ENCODE measurements around the gene MED29.

Gene MED29

DNA sequence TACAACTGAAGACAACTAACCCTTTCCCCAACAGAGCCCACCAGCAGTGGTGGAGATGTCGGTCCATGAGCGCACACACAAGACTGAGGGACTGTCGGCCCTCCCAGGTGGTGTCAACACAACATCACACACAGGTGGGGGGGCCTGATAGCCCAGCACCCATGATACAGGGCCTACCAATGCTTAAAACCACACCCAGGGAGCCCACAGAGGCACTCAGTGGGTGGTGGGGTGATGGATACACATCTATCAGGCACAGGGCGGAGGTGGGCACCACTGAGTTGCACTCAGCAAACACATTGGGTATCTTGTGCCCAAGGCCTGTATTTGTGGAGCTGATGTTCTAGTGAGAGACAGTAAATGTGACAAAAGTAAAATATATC lies 8.5 kb downstream of the MED29 start:
- no peak for DNase-seq

DNA sequence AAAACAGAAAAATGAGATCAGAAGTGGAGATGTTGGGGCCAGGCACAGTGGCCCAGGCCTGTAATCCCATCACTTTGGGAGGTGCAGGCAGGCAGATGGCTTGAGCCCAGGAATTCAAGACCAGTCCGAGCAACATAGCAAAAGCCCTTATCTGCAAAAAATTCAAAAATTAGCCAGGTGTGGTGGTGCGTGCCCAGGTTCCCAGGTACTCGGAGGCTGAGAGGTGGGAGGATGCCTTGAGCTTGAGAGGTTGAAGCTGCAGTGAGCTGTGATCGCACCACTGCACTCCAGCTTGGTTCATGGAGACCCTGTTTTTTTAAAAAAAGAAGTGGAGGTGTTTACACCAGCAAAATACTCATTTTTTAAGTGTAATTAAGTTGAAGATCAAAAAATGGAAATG lies 8.9 kb downstream of the MED29 start:
- DNase-seq = no peak

DNA sequence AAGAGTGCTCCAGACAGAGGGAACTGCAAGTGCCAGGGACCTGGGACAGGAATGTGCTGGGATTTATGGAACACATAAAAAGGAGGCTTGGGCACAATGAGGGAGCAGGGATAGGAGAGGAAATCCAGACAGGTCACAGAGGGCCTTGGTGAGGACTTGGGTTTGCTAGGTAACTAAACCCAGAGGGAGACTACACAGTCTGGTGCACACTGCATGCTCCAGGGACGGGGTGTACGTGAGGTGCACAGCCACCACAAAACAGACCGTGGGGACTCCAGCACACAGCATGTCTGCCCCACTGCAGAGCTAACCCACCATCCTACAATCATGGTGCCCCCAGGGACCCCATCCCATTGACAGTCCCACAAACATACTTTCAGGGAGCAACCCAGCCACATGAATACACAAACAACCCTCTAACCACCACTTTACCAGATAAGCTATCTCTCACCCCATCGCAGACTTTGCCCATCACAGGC lies 9.9 kb downstream of the MED29 start:
- no peak for DNase-seq

DNA sequence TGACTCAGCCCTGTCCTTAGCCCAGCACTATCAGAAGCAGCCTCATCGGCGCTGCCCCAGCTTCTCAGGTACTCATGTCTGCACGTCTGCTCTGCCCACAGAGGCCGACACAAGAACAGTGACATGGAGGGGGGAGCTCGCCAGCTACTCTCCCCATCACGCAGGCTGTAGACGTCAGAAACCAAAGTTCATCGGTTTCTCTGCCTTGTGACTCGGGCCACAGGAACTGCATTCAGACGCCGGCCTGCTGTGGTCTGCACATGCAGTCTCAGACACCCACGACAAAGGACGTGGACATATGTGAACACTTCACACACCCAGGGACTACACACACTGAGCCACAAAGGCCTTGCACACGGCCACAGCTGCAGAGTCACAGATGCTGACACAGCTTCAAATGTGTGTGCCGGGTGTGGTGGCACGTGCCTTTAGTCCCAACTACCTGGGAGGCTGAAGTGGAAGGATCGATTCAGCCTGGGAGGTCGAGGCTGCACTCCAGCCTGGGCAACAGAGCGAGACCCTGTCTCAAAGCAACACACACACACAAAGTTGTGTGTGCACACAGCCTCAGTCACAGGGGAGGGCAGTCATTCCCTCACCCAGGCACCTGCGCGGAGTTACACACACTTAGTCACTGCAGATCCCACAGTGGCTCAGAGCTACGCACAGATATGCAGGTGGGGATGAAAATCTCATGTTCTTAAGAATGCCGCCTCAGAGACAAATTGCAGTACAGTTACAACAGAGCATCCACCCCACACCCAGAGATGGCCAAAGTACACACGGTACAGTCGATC lies 10.6 kb downstream of the MED29 start:
- peak; percentile 90 for DNase-seq

DNA sequence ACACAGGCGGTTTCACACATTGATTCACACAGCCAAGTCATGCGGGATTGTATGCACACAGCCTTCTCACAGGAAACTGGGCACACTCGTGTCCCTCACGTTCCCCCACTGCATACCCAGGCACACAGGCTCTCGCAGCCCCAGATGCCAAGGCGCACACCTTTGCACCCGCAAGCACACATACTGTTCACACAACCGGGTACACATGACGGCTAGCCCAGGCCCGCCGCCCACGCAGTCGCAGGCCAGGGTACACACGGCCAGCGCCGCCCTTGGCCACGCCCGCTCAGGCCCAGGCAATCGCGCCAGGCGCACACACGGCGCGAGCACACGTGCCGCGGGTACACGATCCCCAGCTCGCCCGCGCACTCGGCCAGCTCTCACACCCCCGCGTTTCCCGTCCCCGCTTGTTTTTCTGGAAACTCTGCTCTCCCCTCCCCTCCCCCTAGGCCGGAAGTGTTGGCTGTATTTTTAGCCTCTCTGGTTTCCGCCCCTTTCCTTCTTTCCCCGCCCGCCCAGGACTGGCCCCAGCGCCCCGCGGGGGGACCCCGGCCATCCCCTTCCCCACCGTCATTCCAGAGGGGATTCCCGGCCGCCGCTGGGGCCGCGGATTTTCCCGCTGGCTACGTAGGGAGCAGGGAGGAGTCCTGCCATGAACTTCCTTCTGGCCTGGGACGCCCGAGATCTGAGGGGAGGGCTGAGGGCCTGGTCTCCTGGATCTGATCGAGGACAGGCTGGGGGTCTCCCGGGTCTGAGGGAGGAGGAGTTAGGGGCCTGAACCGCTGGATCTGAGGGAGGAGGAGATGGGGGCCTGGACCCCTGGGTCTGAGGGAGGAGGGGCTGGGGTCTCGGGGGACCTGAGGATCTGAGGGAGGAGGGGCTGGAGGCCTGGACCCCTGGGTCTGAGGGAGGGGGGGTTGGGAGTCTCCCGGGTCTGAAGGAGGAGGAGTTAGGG lies 11.4 kb downstream of the MED29 start:
- DNase-seq = peak; percentile 87

DNA sequence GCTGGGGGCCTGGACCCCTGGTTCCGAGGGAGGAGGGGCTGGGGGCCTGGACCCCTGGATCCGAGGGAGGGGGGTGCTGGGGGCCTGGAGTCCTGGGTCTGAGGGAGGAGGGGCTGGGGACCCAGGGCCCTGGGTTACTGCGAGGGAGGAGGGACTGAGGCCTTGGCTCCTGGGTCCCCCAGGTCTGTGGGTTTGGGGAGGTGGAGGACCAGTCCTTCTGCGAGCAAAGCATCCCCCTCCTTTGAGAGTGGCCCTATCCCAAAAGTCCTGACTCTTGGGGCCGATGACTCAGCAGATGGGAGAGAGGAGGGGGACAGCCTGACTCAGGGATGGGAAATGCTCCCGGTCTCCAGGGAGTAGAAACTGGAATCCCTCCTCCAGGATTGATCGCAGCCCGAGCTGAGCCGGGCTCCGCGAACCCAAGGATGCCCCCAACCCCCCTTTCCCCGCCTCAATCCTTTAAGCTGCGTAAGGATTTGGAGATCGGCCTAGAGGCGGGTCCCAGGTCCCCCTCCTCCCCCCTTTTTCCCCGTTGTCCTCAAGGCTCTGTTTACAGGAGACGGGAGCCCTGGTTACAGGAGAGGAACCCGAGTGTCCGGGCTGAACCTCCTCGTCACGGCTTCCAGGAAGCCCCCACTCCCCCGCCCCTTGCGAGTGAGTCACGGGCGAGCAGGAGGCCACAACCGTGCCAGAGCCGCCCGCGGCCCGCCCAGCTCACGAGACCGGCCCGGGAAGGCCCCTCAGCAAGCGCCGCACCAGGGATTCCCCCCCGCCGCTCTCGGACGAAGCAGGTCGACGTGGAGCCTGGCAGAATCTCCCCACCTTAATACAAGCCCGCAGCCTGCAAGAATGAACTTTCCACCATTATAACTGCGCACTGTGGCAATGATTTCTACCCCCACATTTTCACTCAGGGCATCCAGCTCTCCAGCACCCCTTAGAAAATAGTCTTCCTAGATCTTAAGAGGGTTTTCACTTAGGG lies 12.4 kb downstream of the MED29 start:
- DNase-seq = peak; percentile 95

DNA sequence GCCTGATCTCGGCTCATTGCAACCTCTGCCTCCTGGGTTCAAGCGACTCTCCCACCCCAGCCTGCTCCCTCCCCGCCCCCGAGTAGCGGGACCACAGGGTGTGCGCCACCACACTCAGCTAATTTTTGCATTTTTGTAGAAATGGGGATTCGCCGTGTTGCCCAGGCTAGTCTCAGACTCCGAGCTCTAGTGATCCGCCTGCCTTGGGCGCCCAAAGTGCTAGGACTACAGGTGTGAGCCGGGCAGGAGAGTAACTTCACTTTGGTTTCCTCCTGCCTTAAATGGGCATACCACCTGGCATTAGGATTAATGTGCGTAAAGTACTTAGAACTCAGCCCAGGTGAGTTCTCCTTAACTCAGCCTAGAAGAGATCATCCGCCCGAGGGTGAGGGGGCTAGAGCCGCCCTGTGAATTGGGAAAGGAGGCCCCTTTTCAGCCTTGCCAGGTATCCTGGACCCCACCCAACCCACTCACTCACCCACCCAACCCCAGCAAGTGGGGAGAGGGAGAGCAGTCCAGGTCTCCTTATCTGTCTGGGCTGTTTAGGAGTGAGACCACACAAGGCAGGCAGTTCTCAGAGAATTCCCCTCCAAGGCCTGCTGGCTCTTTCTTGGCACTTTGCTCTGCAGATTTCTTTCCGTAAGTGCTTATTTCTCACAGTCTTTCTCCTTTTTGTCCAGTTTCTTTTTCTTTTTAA lies 14.2 kb downstream of the MED29 start:
- peak; percentile 40 for DNase-seq

DNA sequence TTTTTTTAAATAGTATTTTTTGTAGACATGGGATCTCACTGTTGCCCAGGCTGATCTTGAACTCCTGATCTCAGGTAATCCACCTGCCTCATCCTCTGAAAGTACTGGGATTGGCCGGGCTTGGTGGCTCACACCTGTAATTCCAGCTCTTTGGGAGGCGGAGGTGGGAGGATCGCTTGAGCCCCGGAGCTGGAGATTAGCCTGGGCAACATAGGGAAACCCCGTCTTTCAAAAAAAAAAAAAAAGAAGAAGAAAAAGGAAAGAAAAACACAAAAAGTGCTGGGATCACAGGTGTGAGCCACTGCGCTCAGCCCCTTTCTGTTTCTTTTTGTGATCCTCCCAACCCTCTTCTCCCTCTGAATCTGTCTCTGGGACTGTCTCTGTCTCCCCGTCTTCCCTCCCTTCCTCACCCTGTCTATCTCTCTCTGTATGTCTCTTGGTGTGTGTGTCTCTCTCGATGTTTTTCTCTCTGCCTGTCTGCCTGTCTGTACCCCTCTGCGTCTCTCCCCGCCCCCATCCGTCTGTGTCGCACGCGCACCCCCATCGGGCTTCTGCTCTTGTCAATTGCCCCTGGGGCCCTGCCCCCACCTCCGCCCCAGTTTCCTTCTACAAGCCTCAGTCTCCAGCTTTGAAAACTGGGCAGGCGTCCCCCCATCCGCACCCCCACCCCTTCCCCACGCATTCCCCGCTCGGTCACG lies 14.9 kb downstream of the MED29 start:
- DNase-seq = peak; percentile 98

DNA sequence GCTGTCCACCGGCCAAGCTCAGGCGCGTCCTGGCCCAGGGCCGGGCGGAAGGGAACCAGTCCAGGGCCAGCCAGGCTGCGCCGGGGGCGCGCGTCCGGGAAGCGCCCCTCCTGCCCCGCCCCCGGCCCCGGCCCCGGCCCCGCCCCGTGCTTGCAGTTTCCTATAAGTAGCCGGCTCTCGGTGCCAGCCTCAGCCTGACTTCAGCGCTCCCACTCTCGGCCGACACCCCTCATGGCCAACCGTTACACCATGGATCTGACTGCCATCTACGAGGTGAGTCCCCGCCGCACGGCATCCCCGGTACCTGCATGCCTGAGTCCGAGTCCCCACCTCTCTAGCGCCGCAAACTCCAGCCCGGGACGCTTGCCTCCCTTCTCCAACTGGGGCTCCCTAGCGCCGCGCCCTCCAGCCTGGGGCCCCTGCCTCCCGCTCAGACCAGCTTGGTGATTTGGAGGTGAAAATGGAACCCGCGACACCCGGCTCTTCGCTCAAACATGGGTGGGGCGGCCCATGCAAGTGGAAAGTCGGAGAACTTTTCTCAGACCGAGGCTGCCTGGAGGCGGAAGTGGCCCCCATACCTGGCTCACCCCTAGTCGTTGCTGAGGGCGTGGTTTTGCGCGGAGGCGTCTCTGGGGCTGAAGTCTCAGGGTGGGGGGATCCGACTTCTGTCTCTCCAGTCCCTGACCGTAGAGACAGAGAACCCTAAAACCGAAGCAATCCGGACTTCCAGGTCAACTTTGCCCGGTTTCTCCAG lies 15.7 kb downstream of the MED29 start, which contains the start of gene ZFP36:
TSS of gene ZFP36 (plus strand) at position 192 of the 754 bp plus-strand sequence. CDS start at position 250, 58 bp downstream.
- peak; percentile 95 for DNase-seq

DNA sequence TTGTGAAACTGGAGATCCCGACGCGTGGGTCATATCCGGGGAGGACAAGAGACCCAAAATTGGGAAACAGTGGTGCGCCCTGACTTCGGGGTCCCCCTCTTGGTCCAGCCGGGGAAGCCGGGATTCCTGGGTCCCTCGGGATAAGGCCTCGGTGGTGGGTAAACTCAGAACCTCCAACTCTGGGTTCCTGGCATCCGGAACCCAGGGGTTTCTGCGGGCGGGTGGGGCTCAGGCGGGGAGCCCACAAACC lies 16.2 kb downstream of the MED29 start:
- no peak for DNase-seq

DNA sequence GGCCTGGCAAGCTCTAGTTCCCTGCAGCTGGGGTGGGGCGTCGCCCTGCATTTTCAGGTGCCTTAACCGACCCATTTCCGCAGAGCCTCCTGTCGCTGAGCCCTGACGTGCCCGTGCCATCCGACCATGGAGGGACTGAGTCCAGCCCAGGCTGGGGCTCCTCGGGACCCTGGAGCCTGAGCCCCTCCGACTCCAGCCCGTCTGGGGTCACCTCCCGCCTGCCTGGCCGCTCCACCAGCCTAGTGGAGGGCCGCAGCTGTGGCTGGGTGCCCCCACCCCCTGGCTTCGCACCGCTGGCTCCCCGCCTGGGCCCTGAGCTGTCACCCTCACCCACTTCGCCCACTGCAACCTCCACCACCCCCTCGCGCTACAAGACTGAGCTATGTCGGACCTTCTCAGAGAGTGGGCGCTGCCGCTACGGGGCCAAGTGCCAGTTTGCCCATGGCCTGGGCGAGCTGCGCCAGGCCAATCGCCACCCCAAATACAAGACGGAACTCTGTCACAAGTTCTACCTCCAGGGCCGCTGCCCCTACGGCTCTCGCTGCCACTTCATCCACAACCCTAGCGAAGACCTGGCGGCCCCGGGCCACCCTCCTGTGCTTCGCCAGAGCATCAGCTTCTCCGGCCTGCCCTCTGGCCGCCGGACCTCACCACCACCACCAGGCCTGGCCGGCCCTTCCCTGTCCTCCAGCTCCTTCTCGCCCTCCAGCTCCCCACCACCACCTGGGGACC lies 16.6 kb downstream of the MED29 start:
- DNase-seq = peak; percentile 80

DNA sequence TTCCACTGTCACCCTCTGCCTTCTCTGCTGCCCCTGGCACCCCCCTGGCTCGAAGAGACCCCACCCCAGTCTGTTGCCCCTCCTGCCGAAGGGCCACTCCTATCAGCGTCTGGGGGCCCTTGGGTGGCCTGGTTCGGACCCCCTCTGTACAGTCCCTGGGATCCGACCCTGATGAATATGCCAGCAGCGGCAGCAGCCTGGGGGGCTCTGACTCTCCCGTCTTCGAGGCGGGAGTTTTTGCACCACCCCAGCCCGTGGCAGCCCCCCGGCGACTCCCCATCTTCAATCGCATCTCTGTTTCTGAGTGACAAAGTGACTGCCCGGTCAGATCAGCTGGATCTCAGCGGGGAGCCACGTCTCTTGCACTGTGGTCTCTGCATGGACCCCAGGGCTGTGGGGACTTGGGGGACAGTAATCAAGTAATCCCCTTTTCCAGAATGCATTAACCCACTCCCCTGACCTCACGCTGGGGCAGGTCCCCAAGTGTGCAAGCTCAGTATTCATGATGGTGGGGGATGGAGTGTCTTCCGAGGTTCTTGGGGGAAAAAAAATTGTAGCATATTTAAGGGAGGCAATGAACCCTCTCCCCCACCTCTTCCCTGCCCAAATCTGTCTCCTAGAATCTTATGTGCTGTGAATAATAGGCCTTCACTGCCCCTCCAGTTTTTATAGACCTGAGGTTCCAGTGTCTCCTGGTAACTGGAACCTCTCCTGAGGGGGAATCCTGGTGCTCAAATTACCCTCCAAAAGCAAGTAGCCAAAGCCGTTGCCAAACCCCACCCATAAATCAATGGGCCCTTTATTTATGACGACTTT lies 17.4 kb downstream of the MED29 start:
- peak; percentile 35 for DNase-seq

DNA sequence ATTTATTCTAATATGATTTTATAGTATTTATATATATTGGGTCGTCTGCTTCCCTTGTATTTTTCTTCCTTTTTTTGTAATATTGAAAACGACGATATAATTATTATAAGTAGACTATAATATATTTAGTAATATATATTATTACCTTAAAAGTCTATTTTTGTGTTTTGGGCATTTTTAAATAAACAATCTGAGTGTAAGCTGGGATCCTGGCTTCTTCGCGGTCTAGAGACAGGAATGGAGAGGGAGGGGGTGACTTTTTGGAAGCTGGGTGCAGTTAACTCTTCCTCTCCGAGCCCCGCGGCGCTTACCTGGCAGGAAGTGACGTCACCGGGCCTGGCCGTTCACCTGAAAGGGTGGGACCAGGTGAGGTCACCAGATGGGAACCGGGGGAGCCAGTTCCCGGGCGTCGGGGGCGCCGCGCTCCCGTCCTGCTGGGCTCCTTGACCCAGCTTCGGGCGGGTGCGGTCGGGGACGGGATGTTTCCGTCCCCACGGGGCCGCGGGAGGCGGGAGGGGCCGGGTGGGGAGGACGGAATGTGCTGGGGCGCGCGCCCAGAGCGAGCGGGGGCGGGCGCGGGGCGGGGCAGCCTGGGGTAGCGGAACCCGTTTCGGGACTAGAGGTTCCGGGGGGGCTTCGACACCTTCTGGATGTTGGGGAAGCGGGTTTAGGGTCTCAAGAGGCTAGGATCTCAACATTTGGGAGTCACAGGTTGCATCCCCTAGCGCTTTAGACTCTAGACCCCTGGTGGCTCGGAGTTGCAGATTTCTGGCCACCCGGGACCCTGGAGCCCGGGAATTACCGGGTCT lies 18.2 kb downstream of the MED29 start:
- DNase-seq = peak; percentile 90

DNA sequence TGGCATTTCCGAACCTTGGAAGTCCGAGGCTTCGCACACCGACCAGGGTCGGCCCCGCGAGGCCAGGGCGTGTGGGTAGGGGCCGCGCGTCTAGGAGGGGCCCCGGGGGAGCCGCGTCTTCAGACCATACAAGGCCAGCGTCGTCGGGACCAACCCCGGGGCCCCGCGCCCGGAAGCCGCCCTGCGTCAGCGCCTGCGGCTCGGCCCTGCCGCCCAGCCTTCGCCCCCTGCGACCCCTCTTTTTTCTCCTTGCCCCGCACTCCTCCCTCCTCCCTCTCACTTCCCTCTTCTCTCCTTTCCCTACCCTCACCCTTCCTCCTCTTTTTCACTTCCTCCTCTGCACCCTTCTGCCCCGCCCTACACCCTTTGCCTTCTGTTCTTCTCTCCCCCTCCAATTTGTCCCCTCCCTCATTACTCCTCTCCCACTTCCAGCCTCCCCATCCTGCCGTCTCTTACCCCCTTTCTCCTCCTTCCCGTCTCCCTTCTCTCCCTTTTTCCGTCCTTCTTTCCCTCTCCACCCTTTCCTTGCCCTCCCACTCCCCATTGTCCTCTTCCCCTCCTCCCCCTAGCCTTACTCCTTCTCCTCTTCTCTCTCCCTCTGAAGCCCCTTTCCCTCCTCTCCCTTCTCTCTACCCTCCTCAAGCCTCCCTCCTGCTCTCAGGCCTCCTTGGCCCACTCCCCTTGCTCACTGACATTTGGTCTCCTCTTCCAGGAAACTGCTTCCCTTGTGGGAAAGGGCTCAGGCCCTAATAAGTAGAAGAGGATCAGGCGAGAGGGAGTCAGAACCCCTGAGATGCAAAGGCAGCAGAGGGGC lies 19.0 kb downstream of the MED29 start:
- peak; percentile 75 for DNase-seq

DNA sequence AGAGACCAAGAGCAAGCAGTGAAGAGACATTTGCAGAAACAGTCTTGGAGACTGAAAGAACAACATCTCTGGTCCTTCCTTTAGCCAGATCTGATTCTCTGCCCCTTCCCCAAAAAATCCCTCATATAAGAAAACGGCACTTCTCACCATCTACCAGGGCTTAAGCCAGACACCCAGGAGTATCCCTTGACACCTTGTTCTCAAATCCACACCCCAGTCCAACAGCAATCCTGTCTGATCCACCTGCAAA lies 19.6 kb downstream of the MED29 start:
- no peak for DNase-seq

DNA sequence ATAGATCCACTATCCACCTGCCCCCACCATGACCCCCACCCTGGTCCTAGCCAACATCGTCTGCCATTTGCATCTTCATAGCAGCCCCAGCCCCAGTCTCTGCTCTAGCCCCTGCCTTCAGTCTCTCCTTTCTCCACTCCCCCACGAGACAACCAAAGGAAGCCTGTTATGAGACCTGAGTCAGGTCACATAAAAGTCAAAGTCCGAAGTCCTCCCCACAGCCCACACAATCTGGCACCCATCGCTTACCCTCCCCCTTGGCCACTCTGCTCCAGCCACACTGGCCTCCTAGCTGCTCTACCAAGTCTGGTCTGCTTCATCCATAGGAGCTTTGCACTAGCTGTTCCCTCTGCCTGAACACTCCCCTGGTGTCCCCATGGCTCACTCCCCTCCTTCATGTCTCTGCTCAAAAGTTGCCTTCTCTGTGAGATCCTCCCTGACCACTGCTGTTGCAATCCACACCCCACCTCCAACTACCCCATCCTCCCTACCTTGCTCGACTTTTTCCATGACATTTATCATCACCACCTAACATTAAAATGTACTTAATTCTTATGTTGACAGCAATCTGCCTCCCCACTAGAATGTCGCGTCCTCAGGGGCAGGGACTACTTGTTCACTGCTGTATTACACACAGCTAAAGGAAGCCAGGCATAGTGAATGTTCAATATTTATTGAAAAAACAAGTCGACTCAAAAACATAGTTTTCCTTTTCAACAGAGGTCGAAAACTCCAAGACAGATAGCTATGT lies 20.1 kb downstream of the MED29 start:
- peak; percentile 36 for DNase-seq

DNA sequence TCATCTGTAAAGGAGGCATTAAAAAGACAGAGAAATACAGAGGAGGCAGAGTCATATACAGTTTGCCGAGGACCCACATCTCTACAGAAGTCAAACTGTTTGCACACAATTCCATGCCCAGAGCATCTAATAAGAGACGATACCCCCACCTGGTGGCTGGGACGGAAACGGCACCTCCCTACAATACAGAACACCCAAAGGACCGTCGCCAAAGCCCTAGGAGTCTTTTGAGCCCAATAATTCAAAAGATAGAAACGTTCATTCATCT lies 20.6 kb downstream of the MED29 start:
- DNase-seq = peak; percentile 95
